WI38 (cell line): Measurements from ENCODE around the gene UBL7.

Experiments used
- H3K4me3 ChIP-seq: 2 replicates; pipeline ENCODE4 v1.5.1; 2011; ENCODE audit warnings: low read depth, mild to moderate bottlenecking, control low read depth, low read length
- TF ChIP-seq, protein P1 (sequence below): IDR thresholded peaks from 2 replicates; pipeline ENCODE4 v1.5.1; 2012; ENCODE audit warnings: low read depth, mild to moderate bottlenecking, control low read depth, low read length

Gene UBL7

DNA sequence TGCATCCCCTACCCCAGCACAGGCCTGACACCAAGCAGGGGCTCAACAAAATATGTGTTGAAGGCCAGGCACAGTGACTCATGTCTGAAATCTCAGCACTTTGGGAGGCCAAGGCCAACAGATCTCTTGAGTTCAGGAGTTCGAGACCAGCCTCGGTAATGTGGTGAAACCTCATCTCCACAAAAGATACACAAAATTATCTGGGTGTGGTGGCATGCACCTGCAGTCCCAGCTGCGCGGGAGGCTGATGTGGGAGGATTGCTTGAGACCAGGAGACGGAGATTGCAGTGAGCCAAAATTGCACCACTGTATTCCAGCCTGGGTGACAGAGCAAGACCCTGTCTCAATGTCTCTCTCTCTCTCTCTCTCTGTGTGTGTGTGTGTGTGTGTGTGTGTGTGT is 62.8 kb downstream of the UBL7 start:
- TF ChIP-seq, protein P1, sequence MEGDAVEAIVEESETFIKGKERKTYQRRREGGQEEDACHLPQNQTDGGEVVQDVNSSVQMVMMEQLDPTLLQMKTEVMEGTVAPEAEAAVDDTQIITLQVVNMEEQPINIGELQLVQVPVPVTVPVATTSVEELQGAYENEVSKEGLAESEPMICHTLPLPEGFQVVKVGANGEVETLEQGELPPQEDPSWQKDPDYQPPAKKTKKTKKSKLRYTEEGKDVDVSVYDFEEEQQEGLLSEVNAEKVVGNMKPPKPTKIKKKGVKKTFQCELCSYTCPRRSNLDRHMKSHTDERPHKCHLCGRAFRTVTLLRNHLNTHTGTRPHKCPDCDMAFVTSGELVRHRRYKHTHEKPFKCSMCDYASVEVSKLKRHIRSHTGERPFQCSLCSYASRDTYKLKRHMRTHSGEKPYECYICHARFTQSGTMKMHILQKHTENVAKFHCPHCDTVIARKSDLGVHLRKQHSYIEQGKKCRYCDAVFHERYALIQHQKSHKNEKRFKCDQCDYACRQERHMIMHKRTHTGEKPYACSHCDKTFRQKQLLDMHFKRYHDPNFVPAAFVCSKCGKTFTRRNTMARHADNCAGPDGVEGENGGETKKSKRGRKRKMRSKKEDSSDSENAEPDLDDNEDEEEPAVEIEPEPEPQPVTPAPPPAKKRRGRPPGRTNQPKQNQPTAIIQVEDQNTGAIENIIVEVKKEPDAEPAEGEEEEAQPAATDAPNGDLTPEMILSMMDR, result no peak

DNA sequence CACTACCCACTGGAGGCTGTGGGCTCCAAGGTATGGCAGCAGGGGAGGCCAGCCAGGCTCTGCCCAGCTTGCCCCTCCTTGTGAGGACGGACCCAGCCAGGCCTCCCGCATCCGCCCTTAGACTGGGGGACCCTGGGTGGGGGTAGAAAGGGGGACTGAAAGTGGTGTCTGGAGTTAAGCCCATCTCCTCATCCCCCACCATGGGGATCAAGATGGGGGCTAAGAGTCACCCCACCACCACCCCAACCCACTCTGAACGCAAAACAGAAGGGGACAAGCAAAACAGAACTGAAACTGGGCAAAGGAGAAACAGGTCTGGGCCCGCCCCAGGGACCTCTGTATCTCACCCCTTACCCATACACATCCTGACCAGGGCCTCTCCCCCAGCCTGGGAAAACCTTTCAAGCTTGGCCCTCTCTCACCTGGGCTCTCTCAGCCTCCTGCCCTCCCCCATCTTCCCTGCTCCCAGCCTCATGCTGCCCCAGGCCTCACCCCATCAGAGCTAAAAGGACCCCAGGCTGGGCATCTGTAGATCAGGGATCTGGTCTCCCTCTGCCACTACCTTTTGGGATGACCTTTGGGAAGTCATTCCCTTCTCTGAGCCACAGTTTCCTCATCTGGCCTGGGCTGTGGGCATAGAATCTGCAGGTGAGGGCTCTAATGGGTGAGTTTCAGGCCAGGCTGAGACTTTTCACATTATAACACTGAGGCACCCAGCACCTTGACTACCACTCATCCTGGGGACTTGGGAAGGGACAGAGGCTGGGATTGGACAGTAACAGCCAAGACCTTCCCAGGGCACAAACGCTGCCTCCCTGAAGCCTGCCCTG is 63.5 kb downstream of the UBL7 start:
- no peak overlapping the region for H3K4me3 ChIP-seq
- TF ChIP-seq, protein P1, result no peak

More for the DNA sequence above, 62.8 kb downstream of the UBL7 start:
- H3K4me3 ChIP-seq, result no peak overlapping the region

DNA sequence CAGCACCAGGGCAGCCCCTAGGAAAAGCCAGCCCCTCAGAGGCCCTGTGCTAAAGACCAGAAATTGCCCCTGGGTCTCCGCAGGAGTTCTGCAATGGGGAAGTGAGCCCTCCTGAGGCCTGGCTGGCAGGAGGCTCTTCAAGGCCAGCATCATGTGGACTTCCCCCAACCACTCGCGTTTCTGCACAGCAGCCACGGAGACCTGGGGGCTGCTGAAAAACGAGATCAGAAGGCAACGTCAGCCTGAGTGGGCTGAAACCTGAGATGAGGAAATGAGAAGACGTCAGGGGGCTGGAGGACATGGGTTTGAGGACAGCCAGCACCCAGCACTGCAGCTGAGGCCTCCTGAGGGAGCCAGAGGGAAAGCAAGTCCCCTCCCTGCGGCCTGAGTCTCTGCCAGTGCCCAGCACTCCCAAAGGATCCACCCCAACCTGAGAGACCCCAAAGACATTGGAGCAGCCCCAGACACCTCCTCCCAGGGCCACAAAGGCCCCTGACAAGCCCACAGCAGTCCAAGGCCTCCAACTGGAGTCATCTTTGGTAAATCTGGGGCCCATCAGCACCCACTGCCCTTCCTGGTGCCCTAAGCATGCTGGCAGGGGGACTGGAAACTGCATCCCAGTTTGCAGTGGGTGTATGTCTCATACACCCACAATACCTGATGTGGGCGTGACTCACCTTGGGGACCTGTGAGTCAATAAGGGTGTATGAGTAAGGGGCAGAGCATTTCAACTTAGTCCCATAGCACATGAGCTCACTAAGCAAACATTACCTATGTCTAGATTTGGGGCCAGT is 64.3 kb downstream of the UBL7 start:
- H3K4me3 ChIP-seq, result no peak overlapping the region
- TF ChIP-seq, protein P1, result no peak

DNA sequence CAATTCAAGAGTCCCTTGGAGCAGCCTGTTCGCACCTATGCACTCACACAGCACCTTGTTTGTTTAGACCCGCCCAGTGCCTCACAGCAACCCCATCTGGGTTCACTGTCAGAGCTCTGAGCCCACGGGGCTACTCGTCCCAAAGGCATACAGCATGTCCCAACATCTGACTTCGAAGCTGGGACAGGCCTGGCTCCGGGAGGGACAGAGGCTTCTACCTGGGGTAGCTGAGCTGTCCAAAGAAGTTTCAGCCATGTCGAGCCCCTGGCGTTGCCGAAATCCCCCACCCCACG is 64.9 kb downstream of the UBL7 start:
- no peak overlapping the region for H3K4me3 ChIP-seq
- TF ChIP-seq, protein P1, result no peak
